Calu3 (cell line): ENCODE data around the gene LIPC. TPM values are rescaled to one million over a fixed set of nuclear protein-coding genes. Genes with fewer than 3 reads are reported as not detected.

Source experiments
- BruUV-seq: library from RNA; stranded (reverse); fragments of 400-500 nt; replicated peaks from 2 replicates; lab custom pipeline; 2021; lab: Mats Ljungman, UMichigan
- CTCF ChIA-PET: fragments of 300-600 bp; sonication (Branson Sonifier 250); formaldehyde crosslinking; loops from one replicate; lab custom pipeline; 2022; ENCODE audit warnings: antibody characterized with exemption; lab: Charles Lee
- DNase-seq: peaks from one replicate; pipeline ENCODE4 v3.0.0; 2022
- H3K27ac Mint-ChIP-seq: one replicate; pipeline ENCODE4 v1.8.0; 2022; ENCODE audit warnings: mixed read lengths; ENCODE audit not compliant: unreplicated experiment
- H3K27me3 Mint-ChIP-seq: one replicate; pipeline ENCODE4 v1.8.0; 2022; ENCODE audit warnings: mixed read lengths; ENCODE audit not compliant: unreplicated experiment
- H3K36me3 Mint-ChIP-seq: one replicate; pipeline ENCODE4 v1.8.0; 2022; ENCODE audit warnings: mild to moderate bottlenecking, moderate library complexity, mixed read lengths; ENCODE audit not compliant: insufficient read depth, unreplicated experiment
- H3K4me1 Mint-ChIP-seq: one replicate; pipeline ENCODE4 v1.8.0; 2022; ENCODE audit warnings: mild to moderate bottlenecking, low read depth, mixed read lengths; ENCODE audit not compliant: unreplicated experiment
- H3K4me3 Mint-ChIP-seq: one replicate; pipeline ENCODE4 v1.8.0; 2022; ENCODE audit warnings: mild to moderate bottlenecking, low read depth, moderate library complexity, mixed read lengths; ENCODE audit not compliant: unreplicated experiment
- H3K9me3 Mint-ChIP-seq: one replicate; pipeline ENCODE4 v1.8.0; 2022; ENCODE audit warnings: low read depth, mixed read lengths; ENCODE audit not compliant: unreplicated experiment
- CTCF ChIP-seq: fragments of 200-600 bp; IDR thresholded peaks from one replicate; pipeline ENCODE4 v1.8.0; 2022; ENCODE audit warnings: antibody characterized with exemption; ENCODE audit not compliant: unreplicated experiment
- intact Hi-C: fragments of 100-400 bp; cut with micrococcal nuclease; formaldehyde crosslinking; loops from one replicate; pipeline ENCODE4 v1.10.0; 2022; ENCODE audit not compliant: unreplicated experiment
- total RNA-seq: library from RNA; stranded (reverse); gene quantifications from 2 replicates; pipeline ENCODE4 v1.2.3, GENCODE V29; 2022

LIPC gene
- total RNA-seq, 1 experiment from 2014 or later: not detected

GRCh38 chr15:58490888-58491473 lies 59.2 kb downstream of the LIPC start:
- no peaks in the 10 kb centered on the region for H3K27me3 Mint-ChIP-seq
- CTCF ChIA-PET: interaction anchor here (1.2 kb wide), 1 partner anchor 24 kb away, joined by 4 read pairs; no protein-coding TSS in a partner anchor
- intact Hi-C loops: no loop called here
- H3K9me3 Mint-ChIP-seq: no peaks in the 10 kb centered on the region
- H3K4me1 Mint-ChIP-seq: peaks cover 8% of the 10 kb centered on the region
- H3K27ac Mint-ChIP-seq: no peak overlapping the region
- H3K36me3 Mint-ChIP-seq: no peaks in the 10 kb centered on the region
- no TSS peak for BruUV-seq
- TF ChIP-seq CTCF: no peak
- H3K4me3 Mint-ChIP-seq: no peak overlapping the region
- no peak for DNase-seq

GRCh38 chr15:58491499-58492202 lies 59.9 kb downstream of the LIPC start:
- Mint-ChIP-seq H3K36me3 (no peaks in the 10 kb centered on the region), H3K27ac (no peak overlapping the region), H3K4me3 (no peak overlapping the region), H3K4me1 (peaks cover 1% of the 10 kb centered on the region), H3K27me3 (no peaks in the 10 kb centered on the region), H3K9me3 (no peaks in the 10 kb centered on the region)
- no peak for TF ChIP-seq CTCF
- no TSS peak for BruUV-seq
- intact Hi-C loops: no loop called here
- CTCF ChIA-PET: interaction anchor here (0.8 to 1.2 kb wide), 2 partner anchors 13 to 24 kb away, joined by 3 to 4 read pairs; no protein-coding TSS in a partner anchor
- no peak for DNase-seq

GRCh38 chr15:58492661-58493397 lies 61.0 kb downstream of the LIPC start:
- peaks cover 4% of the 10 kb centered on the region for H3K4me1 Mint-ChIP-seq
- no peaks in the 10 kb centered on the region for H3K36me3 Mint-ChIP-seq
- no peaks in the 10 kb centered on the region for H3K9me3 Mint-ChIP-seq
- DNase-seq: no peak
- TF ChIP-seq CTCF: no peak
- no peak overlapping the region for H3K4me3 Mint-ChIP-seq
- no peaks in the 10 kb centered on the region for H3K27me3 Mint-ChIP-seq
- CTCF ChIA-PET: interaction anchor here (0.8 kb wide), 1 partner anchor 12 kb away, joined by 3 read pairs; no protein-coding TSS in a partner anchor
- BruUV-seq: no TSS peak
- intact Hi-C loops: no loop called here
- H3K27ac Mint-ChIP-seq: no peak overlapping the region

- no peak for TF ChIP-seq CTCF
- no peak for DNase-seq
- Mint-ChIP-seq H3K9me3 (no peaks in the 10 kb centered on the region), H3K4me3 (no peak overlapping the region), H3K36me3 (no peaks in the 10 kb centered on the region), H3K27me3 (no peaks in the 10 kb centered on the region), H3K27ac (no peak overlapping the region), H3K4me1 (peaks cover 5% of the 10 kb centered on the region)
- BruUV-seq: no TSS peak
- intact Hi-C loops: no loop called here
- CTCF ChIA-PET: no interaction called here
Measured at GRCh38 chr15:58494567-58494966, 62.8 kb downstream of the LIPC start.
